ENCODE measurements around the gene CAD.
"Not testable (repeated sequence)": the region's sequence is repeated elsewhere in the genome, so short reads cannot be mapped to it uniquely, and the experiment has no call there.

CAD gene

GRCh38 chr2:27255660-27256059 lies 38.5 kb downstream of the CAD start:
- no peak for DNase-seq (ENCODE audit: low read depth, low spot score)

- DNase-seq (ENCODE audit: low read depth, low spot score): no peak
Observed at GRCh38 chr2:27256855-27257454, 39.8 kb downstream of the CAD start.

GRCh38 chr2:27258051-27258450 lies 40.9 kb downstream of the CAD start:
- no peak for DNase-seq (ENCODE audit: low read depth, low spot score)

- DNase-seq (ENCODE audit: low read depth, low spot score): no peak
Observed at GRCh38 chr2:27261241-27261925, 44.2 kb downstream of the CAD start.

- DNase-seq (ENCODE audit: low read depth, low spot score): no peak
Observed at GRCh38 chr2:27261926-27262298, 44.7 kb downstream of the CAD start.

GRCh38 chr2:27262379-27263286 lies 45.5 kb downstream of the CAD start, which contains the start of gene SLC30A3:
Gene SLC30A3, minus strand, starts transcription at chr2:27263047. Its CDS starts 141 bp downstream, at chr2:27262906.
- DNase-seq (ENCODE audit: low read depth, low spot score): peak; percentile 31

- DNase-seq (ENCODE audit: low read depth, low spot score): no peak
Observed at GRCh38 chr2:27263287-27264252, 46.4 kb downstream of the CAD start.

GRCh38 chr2:27264253-27264752 lies 47.1 kb downstream of the CAD start:
- DNase-seq (ENCODE audit: low read depth, low spot score): no peak

GRCh38 chr2:27264753-27265535 lies 47.8 kb downstream of the CAD start:
- no peak for DNase-seq (ENCODE audit: low read depth, low spot score)

- DNase-seq (ENCODE audit: low read depth, low spot score): no peak
Observed at GRCh38 chr2:27265536-27265870, 48.3 kb downstream of the CAD start.

GRCh38 chr2:27268296-27268695 lies 51.1 kb downstream of the CAD start:
- DNase-seq (ENCODE audit: low read depth, low spot score): not testable (repeated sequence)

GRCh38 chr2:27270131-27270530 lies 53.0 kb downstream of the CAD start:
- DNase-seq (ENCODE audit: low read depth, low spot score): no peak

GRCh38 chr2:27270670-27271069 lies 53.5 kb downstream of the CAD start:
- no peak for DNase-seq (ENCODE audit: low read depth, low spot score)

GRCh38 chr2:27271631-27272340 lies 54.6 kb downstream of the CAD start:
- DNase-seq (ENCODE audit: low read depth, low spot score): no peak

GRCh38 chr2:27272537-27273522 lies 55.7 kb downstream of the CAD start:
- not testable (repeated sequence) for DNase-seq (ENCODE audit: low read depth, low spot score)

GRCh38 chr2:27275211-27276150 lies 58.3 kb downstream of the CAD start, which contains the start of gene DNAJC5G:
Gene DNAJC5G, plus strand, starts transcription at chr2:27275433. Its CDS starts 1,296 bp downstream, at chr2:27276729.
- DNase-seq (ENCODE audit: low read depth, low spot score): no peak

GRCh38 chr2:27278010-27278409 lies 60.8 kb downstream of the CAD start:
- DNase-seq (ENCODE audit: low read depth, low spot score): no peak

Measured in activated CD4-positive, CD25-positive, alpha-beta regulatory T cell treated with anti-CD3 and anti-CD28 coated beads, Interleukin-2, amount 50 U/mL, for 16 hours (primary cell).